Breast epithelium (tissue), 4 donors: ENCODE data around the gene NOVA2. TPM values are rescaled to one million over a fixed set of nuclear protein-coding genes. Genes with fewer than 3 reads are reported as not detected.

Experiments
- DNase-seq, 2 donors: peaks; one replicate each; pipeline ENCODE4 v3.0.0-alpha.2; 2019; ENCODE audit warnings: low spot score in 2 of 2
- H3K27ac ChIP-seq, 2 donors: fragments of 200-600 bp; sonication (generic) in 1 of 2; one replicate each; pipeline ENCODE4 v1.5.1; 2016 to 2019; ENCODE audit warnings: mild to moderate bottlenecking in 1 of 2
- H3K27me3 ChIP-seq, 2 donors: fragments of 200-600 bp; sonication (generic) in 1 of 2; one replicate each; pipeline versions ENCODE4 v1.5.1 to v1.6.0; 2017 to 2019; ENCODE audit warnings: control low read depth in 1 of 2, mild to moderate bottlenecking in 1 of 2
- H3K36me3 ChIP-seq: fragments of 200-600 bp; one replicate; pipeline ENCODE4 v1.5.1; 2019
- H3K4me1 ChIP-seq, 2 donors: fragments of 200-600 bp; sonication (generic); one replicate each; pipeline ENCODE4 v1.5.1; 2016 to 2019; ENCODE audit warnings: control low read depth in 1 of 2
- H3K4me3 ChIP-seq, 3 donors: fragments of 200-600 bp; sonication (generic); 1 replicate in 2 of 3; 2 replicates in 1 of 3; pipeline ENCODE4 v1.5.1; 2016 to 2019; ENCODE audit warnings: mild to moderate bottlenecking in 3 of 3, moderate library complexity in 2 of 3
- H3K9me3 ChIP-seq, 2 donors: fragments of 200-600 bp; sonication (generic) in 1 of 2; one replicate each; pipeline ENCODE4 v1.5.1; 2016 to 2019; ENCODE audit warnings: control low read depth in 1 of 2
- CTCF ChIP-seq, 3 donors: fragments of 450-650 bp; IDR thresholded peaks; one replicate each; pipeline ENCODE4 v1.5.1; 2016 to 2017; ENCODE audit warnings: antibody characterized with exemption in 3 of 3, mild to moderate bottlenecking in 3 of 3, moderate library complexity in 3 of 3
- POLR2A ChIP-seq: fragments of 450-650 bp; IDR thresholded peaks from one replicate; pipeline ENCODE4 v1.6.1; 2016; ENCODE audit warnings: antibody characterized with exemption, mild to moderate bottlenecking, moderate library complexity
- POLR2AphosphoS5 ChIP-seq, 3 donors: sonication (generic); formaldehyde crosslinking; IDR thresholded peaks; one replicate each; pipeline ENCODE4 v1.6.1; 2017; ENCODE audit warnings: antibody characterized with exemption in 3 of 3
- intact Hi-C: fragments of 100-400 bp; cut with DNase I; formaldehyde crosslinking; loops from one replicate; pipeline ENCODE4 v1.15.1; 2023; ENCODE audit warnings: low total_unique reads
- total RNA-seq, 3 donors: library from RNA; depleted of rRNA; stranded (reverse); fragments of >200 nt; gene quantifications; one replicate each; pipeline ENCODE4 v1.1.0, GENCODE V29; 2016

NOVA2 gene
- total RNA-seq, 3 donors from 2014 or later: 0.59 to 3.6 (median 1.1) TPM

- peaks cover 0 to 13% of the 10 kb centered on the region in 2 donors for H3K4me1 ChIP-seq
- H3K4me3 ChIP-seq: peak overlapping the region in 2 of 3 donors; percentile 38 to 59
- peaks cover 0 to 4% of the 10 kb centered on the region in 2 donors for H3K27me3 ChIP-seq
- no peaks in the 10 kb centered on the region for H3K36me3 ChIP-seq
- DNase-seq: peak in 1 of 2 donors; percentile 53
- no peak overlapping the region for H3K27ac ChIP-seq
- intact Hi-C loops: no loop called here
- no peaks in the 10 kb centered on the region for H3K9me3 ChIP-seq
- TF ChIP-seq POLR2AphosphoS5 (IDR thresholded peaks at IDR 0.05) (no peak), CTCF (IDR thresholded peaks at IDR 0.05) (no peak), POLR2A (no peak)
These were observed 27.0 kb upstream of the NOVA2 start for GRCh38 chr19:46000491-46001246.

GRCh38 chr19:45999653-46000121, 26.0 kb upstream of the NOVA2 start:
- no peaks in the 10 kb centered on the region for H3K36me3 ChIP-seq
- H3K4me1 ChIP-seq: peaks cover 0 to 13% of the 10 kb centered on the region in 2 donors
- no peak for DNase-seq
- TF ChIP-seq POLR2A (no peak), CTCF (IDR thresholded peaks at IDR 0.05) (no peak), POLR2AphosphoS5 (IDR thresholded peaks at IDR 0.05) (no peak)
- no peak overlapping the region for H3K27ac ChIP-seq
- peak overlapping the region in 2 of 3 donors; percentile 33 to 38 for H3K4me3 ChIP-seq
- H3K9me3 ChIP-seq: no peaks in the 10 kb centered on the region
- intact Hi-C loops: no loop called here
- peaks cover 0 to 4% of the 10 kb centered on the region in 2 donors for H3K27me3 ChIP-seq

GRCh38 chr19:45998834-45999233, 25.2 kb upstream of the NOVA2 start:
- Histone ChIP-seq H3K4me1 (peaks cover 0 to 13% of the 10 kb centered on the region in 2 donors), H3K4me3 (no peak overlapping the region), H3K27ac (no peak overlapping the region), H3K9me3 (no peaks in the 10 kb centered on the region), H3K36me3 (no peaks in the 10 kb centered on the region), H3K27me3 (peaks cover 0 to 4% of the 10 kb centered on the region in 2 donors)
- intact Hi-C loops: no loop called here
- DNase-seq: no peak
- TF ChIP-seq POLR2AphosphoS5 (IDR thresholded peaks at IDR 0.05) (no peak), CTCF (IDR thresholded peaks at IDR 0.05) (no peak), POLR2A (no peak)

- peaks cover 0 to 4% of the 10 kb centered on the region in 2 donors for H3K27me3 ChIP-seq
- H3K36me3 ChIP-seq: no peaks in the 10 kb centered on the region
- DNase-seq: no peak
- no peak overlapping the region for H3K4me3 ChIP-seq
- TF ChIP-seq POLR2A: no peak
- intact Hi-C loops: no loop called here
- H3K9me3 ChIP-seq: no peaks in the 10 kb centered on the region
- no peak overlapping the region for H3K27ac ChIP-seq
- H3K4me1 ChIP-seq: peaks cover 0 to 13% of the 10 kb centered on the region in 2 donors
These were observed 23.3 kb upstream of the NOVA2 start for GRCh38 chr19:45996933-45997332.

GRCh38 chr19:45995715-45996385, 22.2 kb upstream of the NOVA2 start:
- no peak for DNase-seq
- H3K27me3 ChIP-seq: peaks cover 0 to 4% of the 10 kb centered on the region in 2 donors
- peaks cover 0 to 13% of the 10 kb centered on the region in 2 donors for H3K4me1 ChIP-seq
- H3K4me3 ChIP-seq: peak overlapping the region; percentile 70 to 75 (median 73)
- intact Hi-C loops: no loop called here
- no peak for TF ChIP-seq CTCF (IDR thresholded peaks at IDR 0.05)
- TF ChIP-seq POLR2A: no peak
- peak overlapping the region; percentile 75 to 86 for H3K27ac ChIP-seq
- no peaks in the 10 kb centered on the region for H3K9me3 ChIP-seq
- H3K36me3 ChIP-seq: no peaks in the 10 kb centered on the region
